Effector memory CD8-positive, alpha-beta T cell (primary cell): ENCODE measurements around the gene EHD1.

Source experiments
- ATAC-seq: fragments of 150-1000 bp; cut with Tn5 transposase; replicated peaks from 2 replicates; pipeline ENCODE4 v1.10.0; 2021; ENCODE audit warnings: mild to moderate bottlenecking, moderate library complexity
- DNase-seq, 3 experiments: peaks; one replicate each; pipeline ENCODE4 v3.0.0; 2021
- H3K27ac Mint-ChIP-seq, 2 donors: one replicate each; pipeline ENCODE4 v1.8.0; 2022; ENCODE audit warnings: mild to moderate bottlenecking in 2 of 2, mixed read lengths in 2 of 2, moderate library complexity in 2 of 2
- H3K27me3 Mint-ChIP-seq, 2 donors: one replicate each; pipeline ENCODE4 v1.8.0; 2022; ENCODE audit warnings: mixed read lengths in 2 of 2
- H3K36me3 Mint-ChIP-seq: one replicate; pipeline ENCODE4 v1.8.0; 2022; ENCODE audit warnings: mild to moderate bottlenecking, moderate library complexity, mixed read lengths; ENCODE audit not compliant: insufficient read depth
- H3K4me1 Mint-ChIP-seq, 2 donors: one replicate each; pipeline ENCODE4 v1.8.0; 2022; ENCODE audit warnings: low read depth in 2 of 2, mixed read lengths in 2 of 2
- H3K4me3 Mint-ChIP-seq, 2 donors: one replicate each; pipeline ENCODE4 v1.8.0; 2022; ENCODE audit warnings: mild to moderate bottlenecking in 2 of 2, mixed read lengths in 2 of 2, moderate library complexity in 2 of 2
- H3K9me3 Mint-ChIP-seq, 2 donors: one replicate each; pipeline ENCODE4 v1.8.0; 2022; ENCODE audit warnings: mixed read lengths in 2 of 2

Gene EHD1

DNA sequence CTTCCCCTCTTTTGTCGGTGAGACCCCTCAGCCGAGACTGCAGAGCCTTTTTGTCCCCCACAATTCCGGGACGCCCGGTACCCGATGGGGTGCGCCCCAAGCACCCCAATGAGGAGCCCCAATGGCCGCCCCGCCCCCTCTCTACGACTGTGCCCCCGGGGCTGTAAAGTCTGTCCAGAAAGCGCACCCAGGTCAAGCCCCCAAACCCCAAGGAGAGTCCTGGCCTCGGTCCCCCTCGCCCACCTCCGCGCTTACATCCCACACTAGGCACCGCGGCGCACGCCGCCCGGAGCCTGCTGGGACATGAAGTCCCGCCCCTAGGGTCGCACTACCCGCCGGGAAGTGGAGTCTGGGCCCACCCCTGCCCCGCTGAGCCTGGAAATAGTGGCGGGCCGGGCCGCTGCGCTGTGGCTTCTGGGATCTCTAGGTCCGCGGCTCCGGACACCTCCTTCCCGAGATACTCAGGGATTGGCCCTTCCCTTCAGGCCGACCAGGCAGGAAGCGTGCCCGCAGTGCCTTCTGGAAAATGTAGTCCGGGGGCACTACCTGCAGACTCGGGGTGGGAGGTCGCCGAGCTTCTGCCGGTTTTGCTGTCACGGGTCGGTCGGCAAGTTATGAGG is 68.0 kb downstream of the EHD1 start, which contains the start of gene MEN1:
Gene MEN1 (minus strand): TSS at position 281 of the 620 bp plus-strand sequence. CDS start 442 bp downstream, outside the sequence.
- H3K4me1 Mint-ChIP-seq = peaks cover 15 to 31% of the 10 kb centered on the region in 2 donors
- peak; percentile 63 to 82 (median 63) for DNase-seq
- peak within 1 kb of the TSS; percentile 96 to 98 for H3K4me3 Mint-ChIP-seq
- no peaks in the 10 kb centered on the region for H3K27me3 Mint-ChIP-seq
- no peaks in the 10 kb centered on the region for H3K9me3 Mint-ChIP-seq
- ATAC-seq = peak; percentile 83
- peak within 1 kb of the TSS; percentile 93 to 94 for H3K27ac Mint-ChIP-seq
- H3K36me3 Mint-ChIP-seq = peaks cover 7% of the 10 kb centered on the region

DNA sequence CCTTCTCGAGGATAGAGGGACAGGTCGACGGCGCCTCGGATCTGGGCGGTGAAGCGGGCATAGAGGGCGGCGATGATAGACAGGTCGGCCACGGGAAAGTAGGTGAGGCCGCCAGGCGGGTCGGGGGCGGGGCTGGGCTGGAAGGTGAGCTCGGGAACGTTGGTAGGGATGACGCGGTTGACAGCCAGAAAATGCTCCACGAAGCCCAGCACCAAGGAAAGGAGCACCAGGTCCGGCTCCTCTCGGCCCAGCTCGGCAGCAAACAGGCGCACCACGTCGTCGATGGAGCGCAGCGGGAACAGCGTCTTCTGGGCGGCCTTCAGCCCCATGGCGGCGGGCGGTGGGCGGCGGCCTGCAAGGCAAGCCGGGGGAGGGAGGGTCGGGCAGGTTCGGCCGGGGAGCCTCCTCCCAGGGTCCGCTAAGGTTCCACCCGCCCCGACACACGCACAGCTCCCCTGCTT is 68.6 kb downstream of the EHD1 start:
- peak; percentile 17 for ATAC-seq

DNA sequence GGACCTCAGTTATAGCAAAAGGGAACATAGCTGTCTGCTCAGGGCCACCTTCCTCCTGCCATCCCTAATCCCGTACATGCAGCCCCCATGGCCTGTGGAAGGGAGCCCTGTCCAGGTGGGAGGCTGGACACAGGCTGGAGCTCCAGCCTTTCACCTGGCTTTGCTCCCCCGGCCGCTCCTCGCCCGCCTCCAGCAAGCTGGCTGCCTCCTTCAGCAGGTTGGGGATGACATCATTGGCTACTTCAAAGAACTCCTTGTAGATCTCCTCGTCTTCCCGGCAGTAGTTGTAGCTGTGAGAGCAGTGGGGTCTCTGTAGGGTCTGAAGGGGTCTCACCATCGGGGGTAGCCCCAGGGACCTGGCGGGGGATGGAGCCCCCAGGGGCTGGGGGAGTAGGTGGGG is 72.9 kb downstream of the EHD1 start:
- no peaks in the 10 kb centered on the region for H3K27me3 Mint-ChIP-seq
- no peak overlapping the region for H3K4me3 Mint-ChIP-seq
- no peak overlapping the region for H3K27ac Mint-ChIP-seq
- no peak for ATAC-seq
- H3K4me1 Mint-ChIP-seq = peaks cover 24 to 37% of the 10 kb centered on the region in 2 donors
- DNase-seq = no peak
- no peaks in the 10 kb centered on the region for H3K9me3 Mint-ChIP-seq
- H3K36me3 Mint-ChIP-seq = peaks cover 12% of the 10 kb centered on the region

More for the DNA sequence above, 68.6 kb downstream of the EHD1 start:
- Mint-ChIP-seq H3K27me3 (no peaks in the 10 kb centered on the region), H3K4me1 (peaks cover 15 to 31% of the 10 kb centered on the region in 2 donors), H3K27ac (peak overlapping the region; percentile 93 to 94), H3K4me3 (peak overlapping the region; percentile 96 to 98), H3K9me3 (no peaks in the 10 kb centered on the region), H3K36me3 (peaks cover 7% of the 10 kb centered on the region)
- DNase-seq = no peak

DNA sequence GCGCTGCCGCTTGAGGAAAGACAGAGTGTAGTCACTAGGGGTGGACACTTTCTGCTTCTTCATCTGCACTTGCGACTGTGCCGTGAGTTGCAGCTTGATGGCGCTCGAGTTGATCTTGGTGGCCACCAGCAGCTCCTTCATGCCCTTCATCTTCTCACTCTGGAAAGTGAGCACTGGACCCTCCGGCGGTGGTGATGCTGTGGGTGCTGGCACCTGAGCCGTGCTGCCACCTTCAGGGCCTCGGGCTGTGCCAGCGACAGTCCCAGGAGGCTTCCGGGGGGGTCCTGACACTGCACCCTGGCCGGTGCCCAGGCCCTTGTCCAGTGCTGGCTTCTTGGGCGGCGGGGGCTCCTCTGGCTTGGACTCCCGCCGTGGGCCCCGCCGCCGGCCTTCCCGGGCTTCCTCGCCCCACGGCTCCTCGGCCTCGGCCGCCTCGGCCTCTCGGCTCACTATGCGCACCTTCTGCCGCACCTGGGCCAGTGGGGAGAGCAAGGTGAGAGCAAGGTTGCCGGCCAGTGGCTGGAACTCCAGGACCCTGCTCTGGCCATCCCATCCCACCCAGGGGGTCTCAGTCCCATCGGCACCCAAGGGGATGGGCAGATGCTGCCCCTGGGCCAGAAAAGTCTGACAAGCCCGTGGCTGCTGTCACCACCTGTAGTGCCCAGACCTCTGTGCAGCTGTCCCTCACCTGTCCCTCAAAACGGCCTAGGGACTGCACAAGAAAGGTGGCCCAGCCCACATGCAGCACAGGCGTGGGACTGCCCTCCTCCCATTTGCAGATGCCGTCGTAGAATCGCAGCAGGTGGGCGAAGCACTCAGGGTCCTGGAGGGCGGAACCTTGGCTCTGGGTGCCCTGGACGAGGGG is 73.8 kb downstream of the EHD1 start:
- Mint-ChIP-seq H3K9me3 (no peaks in the 10 kb centered on the region), H3K27ac (peak overlapping the region; percentile 95 to 97), H3K27me3 (no peaks in the 10 kb centered on the region), H3K36me3 (peaks cover 18% of the 10 kb centered on the region), H3K4me3 (peak overlapping the region; percentile 88 to 91), H3K4me1 (peaks cover 19 to 29% of the 10 kb centered on the region in 2 donors)
- no peak for DNase-seq
- no peak for ATAC-seq

DNA sequence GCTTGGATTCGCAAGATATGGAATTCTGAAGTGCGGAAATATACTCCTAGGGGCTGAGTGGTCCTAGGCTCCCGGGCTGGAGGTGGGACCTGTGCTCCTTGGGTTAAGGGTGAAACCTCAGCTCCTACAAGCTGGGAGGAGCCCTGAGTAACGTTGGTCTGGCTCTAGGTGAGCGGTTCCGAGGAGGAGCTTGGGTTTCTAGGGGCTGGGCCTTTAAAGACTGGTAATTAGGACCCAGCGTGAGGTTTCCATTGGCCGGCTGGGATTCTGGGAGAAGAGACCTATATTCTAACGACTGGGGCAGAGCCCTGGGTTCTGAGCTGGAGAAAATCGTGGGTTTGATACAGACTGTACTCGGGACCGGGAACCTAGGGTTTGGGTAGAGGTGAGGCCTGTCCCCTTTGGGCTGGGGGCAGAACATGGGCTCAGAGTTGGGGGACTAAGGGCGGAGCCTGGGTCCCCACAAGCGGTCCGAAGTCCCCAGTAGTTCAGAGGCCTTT is 74.5 kb downstream of the EHD1 start:
- peaks cover 14 to 24% of the 10 kb centered on the region in 2 donors for H3K4me1 Mint-ChIP-seq
- H3K36me3 Mint-ChIP-seq = peaks cover 18% of the 10 kb centered on the region
- no peak for ATAC-seq
- peak overlapping the region; percentile 95 to 97 for H3K27ac Mint-ChIP-seq
- no peaks in the 10 kb centered on the region for H3K27me3 Mint-ChIP-seq
- no peak for DNase-seq
- H3K4me3 Mint-ChIP-seq = peak overlapping the region; percentile 88 to 91
- H3K9me3 Mint-ChIP-seq = no peaks in the 10 kb centered on the region

DNA sequence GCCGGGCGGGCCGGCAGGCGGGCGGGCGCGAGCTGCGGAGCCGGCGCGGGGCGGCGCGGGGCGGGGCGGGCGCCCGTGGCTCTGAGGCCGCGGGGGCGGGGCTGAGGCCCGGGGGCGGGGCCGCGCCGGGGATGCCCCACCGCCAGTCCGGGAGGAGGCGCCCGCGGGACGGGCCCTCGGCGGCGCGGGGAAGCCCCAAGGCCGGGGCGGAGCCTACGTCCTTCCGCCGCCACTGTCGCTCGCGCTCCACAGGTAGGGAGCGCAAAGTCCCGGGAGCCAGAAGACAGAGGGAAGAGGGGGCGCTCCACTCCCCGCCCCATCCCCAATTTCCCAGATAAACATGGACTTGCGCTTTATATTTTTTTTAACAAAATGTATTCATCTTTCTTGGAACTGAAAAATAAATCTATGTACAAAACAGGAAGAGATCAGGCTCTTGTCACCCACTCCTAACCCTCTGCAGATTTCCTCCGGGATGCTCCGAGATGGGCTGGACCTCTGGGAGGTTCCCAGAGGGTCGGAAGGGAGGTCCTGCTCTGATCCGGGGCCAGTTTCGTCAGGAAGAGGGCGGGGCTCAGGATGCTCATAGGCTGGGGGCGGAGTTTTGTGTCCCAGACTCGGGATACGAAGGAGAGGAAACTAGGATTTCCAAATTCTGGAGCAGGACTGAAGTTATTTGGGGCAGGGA is 75.1 kb downstream of the EHD1 start, which contains the start of gene MAP4K2:
Gene MAP4K2 (minus strand): TSS at position 57 of the 688 bp plus-strand sequence. CDS start 65 bp downstream, outside the sequence.
- Mint-ChIP-seq H3K36me3 (peaks cover 18% of the 10 kb centered on the region), H3K9me3 (no peaks in the 10 kb centered on the region), H3K4me1 (peaks cover 14 to 25% of the 10 kb centered on the region in 2 donors), H3K4me3 (peak within 1 kb of the TSS; percentile 88 to 91), H3K27ac (peak within 1 kb of the TSS; percentile 95 to 97), H3K27me3 (no peaks in the 10 kb centered on the region)
- DNase-seq = peak; percentile 79 to 90 (median 83)
- peak; percentile 90 for ATAC-seq

DNA sequence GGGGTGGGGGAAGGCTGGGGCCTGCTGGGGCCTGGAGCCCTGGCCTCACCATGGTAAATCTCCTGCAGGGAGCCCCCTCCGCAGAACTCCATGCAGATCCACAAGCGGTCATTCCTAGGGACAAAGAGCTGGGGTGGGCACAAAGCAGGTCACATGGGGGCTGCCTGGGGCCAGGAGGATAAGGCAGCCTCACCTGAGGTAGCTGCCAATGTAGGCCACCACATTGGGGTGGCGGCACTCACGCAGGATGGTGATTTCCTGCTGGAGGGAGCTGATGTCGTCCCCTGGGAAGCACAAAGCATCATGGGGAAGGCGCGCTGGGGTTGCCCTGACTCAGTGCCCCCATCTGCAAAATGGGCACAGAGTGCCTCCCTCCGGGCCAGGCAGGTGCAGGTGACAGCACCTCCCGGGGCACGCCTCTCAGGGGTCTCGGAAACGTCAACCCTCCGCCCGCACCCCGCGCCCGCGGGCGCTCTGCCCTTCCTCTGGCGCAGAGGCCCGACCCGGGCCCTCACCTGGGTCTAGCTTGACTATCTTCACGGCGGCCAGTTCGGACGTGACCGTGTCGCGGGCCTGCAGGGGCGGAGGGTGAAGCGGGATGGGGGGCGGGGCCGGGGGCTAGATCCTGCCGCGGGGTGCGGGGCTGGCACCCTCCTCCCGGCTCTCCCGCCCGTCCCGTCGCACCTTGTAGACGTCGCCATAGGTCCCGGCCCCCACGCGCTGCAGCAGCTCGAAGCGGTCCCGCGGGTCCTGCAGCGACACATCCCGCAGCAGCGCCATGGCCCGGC is 75.9 kb downstream of the EHD1 start:
- H3K36me3 Mint-ChIP-seq = peaks cover 18% of the 10 kb centered on the region
- H3K27me3 Mint-ChIP-seq = no peaks in the 10 kb centered on the region
- DNase-seq (peak; percentile 30 to 31 (median 31)), ATAC-seq (peak; percentile 30)
- no peaks in the 10 kb centered on the region for H3K9me3 Mint-ChIP-seq
- peak overlapping the region; percentile 69 to 97 for H3K27ac Mint-ChIP-seq
- peaks cover 14 to 21% of the 10 kb centered on the region in 2 donors for H3K4me1 Mint-ChIP-seq
- peak overlapping the region; percentile 73 to 88 for H3K4me3 Mint-ChIP-seq
